ENCODE data around the gene SMC4. TPM values are rescaled to one million over a fixed set of nuclear protein-coding genes. Genes with fewer than 3 reads are reported as not detected.

Gene SMC4
- total RNA-seq, 4 donors from 2014 or later, result 34.3 to 123 (median 50.8) TPM

- DNase-seq, result no peak
- no peak for TF ChIP-seq CTCF (IDR thresholded peaks at IDR 0.05)
- no peak for TF ChIP-seq POLR2A (IDR thresholded peaks at IDR 0.05)
- Histone ChIP-seq H3K27me3 (no peaks in the 10 kb centered on the region), H3K27ac (no peak overlapping the region), H3K9me3 (no peaks in the 10 kb centered on the region), H3K4me3 (peak overlapping the region in 2 of 4 donors; percentile 75 to 78), H3K4me1 (peaks cover 0 to 7% (median 6%) of the 10 kb centered on the region in 4 donors), H3K36me3 (no peaks in the 10 kb centered on the region)
These were observed 3.6 kb downstream of the SMC4 start for GRCh38 chr3:160403028-160403545.

- no peak for DNase-seq
- peak overlapping the region in 1 of 4 donors; percentile 78 for H3K4me3 ChIP-seq
These were observed 4.5 kb downstream of the SMC4 start for GRCh38 chr3:160403796-160404470.

DNA sequence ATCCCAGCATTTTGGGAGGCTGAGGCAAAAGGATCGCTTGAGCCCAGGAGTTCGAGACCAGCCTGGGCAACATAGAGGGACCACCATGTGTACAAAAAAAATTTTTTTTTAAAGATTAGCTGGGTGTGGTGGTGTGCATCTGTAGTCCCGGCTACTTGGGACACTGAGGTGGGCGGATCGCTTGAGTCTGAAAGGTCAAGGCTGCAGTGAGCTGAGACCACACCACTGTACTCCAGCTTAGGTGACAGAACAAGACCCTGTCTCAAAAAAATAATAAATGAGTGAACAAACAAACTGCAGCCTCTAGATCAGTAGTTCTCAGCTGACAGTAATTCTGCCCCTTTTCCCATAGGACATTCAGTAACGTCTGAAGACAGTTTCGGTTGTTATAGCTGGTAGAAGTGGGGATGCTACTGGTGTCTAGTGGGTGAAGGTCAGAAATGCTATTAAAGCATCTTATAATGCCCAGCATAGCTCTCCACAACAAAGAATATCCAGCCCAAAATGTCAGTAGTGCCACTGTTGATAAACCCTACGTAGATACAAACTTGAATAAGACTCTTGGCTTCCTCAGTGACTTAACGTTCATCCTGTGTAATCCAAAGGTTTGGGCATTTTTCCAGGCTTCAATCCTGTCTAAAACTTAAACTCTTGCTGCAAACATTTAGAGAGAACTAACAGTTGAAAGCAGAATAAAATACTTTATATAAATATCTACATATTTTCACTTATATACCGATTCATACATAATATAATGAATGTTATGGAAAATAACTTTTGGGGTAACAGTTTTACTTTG is 10.6 kb downstream of the SMC4 start:
- Histone ChIP-seq H3K27me3 (no peaks in the 10 kb centered on the region), H3K4me1 (no peaks in the 10 kb centered on the region), H3K27ac (no peak overlapping the region), H3K36me3 (peaks cover 0 to 23% (median 0%) of the 10 kb centered on the region in 3 donors), H3K4me3 (no peak overlapping the region), H3K9me3 (no peaks in the 10 kb centered on the region)
- TF ChIP-seq POLR2A (IDR thresholded peaks at IDR 0.05) (no peak), CTCF (IDR thresholded peaks at IDR 0.05) (no peak)
- DNase-seq, result no peak

More at GRCh38 chr3:160403796-160404470, 4.5 kb downstream of the SMC4 start:
- Histone ChIP-seq H3K4me1 (peaks cover 0 to 7% (median 0%) of the 10 kb centered on the region in 4 donors), H3K9me3 (no peaks in the 10 kb centered on the region), H3K27me3 (no peaks in the 10 kb centered on the region), H3K36me3 (no peaks in the 10 kb centered on the region), H3K27ac (no peak overlapping the region)
- TF ChIP-seq POLR2A (IDR thresholded peaks at IDR 0.05), result no peak
- TF ChIP-seq CTCF (IDR thresholded peaks at IDR 0.05), result no peak

- no peaks in the 10 kb centered on the region for H3K27me3 ChIP-seq
- no peaks in the 10 kb centered on the region for H3K4me1 ChIP-seq
- no peak for TF ChIP-seq CTCF (IDR thresholded peaks at IDR 0.05)
- no peak for TF ChIP-seq POLR2A (IDR thresholded peaks at IDR 0.05)
- H3K9me3 ChIP-seq, result no peaks in the 10 kb centered on the region
- no peak overlapping the region for H3K4me3 ChIP-seq
- H3K36me3 ChIP-seq, result peaks cover 0 to 41% (median 0%) of the 10 kb centered on the region in 3 donors
- DNase-seq, result no peak
- no peak overlapping the region for H3K27ac ChIP-seq
These were observed 13.0 kb downstream of the SMC4 start for GRCh38 chr3:160412477-160412876.

DNA sequence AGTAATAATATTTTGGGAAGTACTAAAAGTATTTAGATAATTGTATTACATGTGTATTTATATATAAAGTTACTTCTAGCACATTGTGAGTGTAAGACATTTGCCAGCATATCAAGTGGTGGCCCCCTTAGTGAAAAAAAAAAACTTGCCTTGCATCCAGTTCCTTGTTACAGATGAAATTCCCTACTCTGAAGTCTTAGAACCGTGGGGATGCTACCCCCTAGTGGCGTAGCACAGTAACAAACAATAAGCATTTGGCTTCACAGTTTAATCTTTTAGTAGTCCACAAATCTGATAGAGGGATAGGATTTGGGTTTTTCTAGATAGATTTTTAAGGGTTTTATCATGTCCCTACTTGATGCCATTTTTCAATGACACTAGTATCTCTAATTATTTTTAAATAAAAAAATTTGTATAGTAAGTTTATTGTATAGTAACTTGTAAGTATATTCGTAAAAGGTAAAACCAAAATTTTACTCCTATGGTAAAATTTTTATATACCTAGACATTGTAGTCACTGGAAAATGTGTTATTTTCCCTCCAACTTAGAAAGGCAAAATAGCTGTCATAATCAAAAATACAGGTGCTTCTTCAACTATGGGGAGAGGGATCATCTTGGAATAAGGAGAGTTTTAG is 14.3 kb downstream of the SMC4 start:
- Histone ChIP-seq H3K9me3 (no peaks in the 10 kb centered on the region), H3K4me1 (no peaks in the 10 kb centered on the region), H3K36me3 (peaks cover 0 to 47% (median 0%) of the 10 kb centered on the region in 3 donors), H3K27me3 (no peaks in the 10 kb centered on the region), H3K4me3 (no peak overlapping the region), H3K27ac (no peak overlapping the region)
- TF ChIP-seq CTCF (IDR thresholded peaks at IDR 0.05) (peak; percentile 42 to 93 (median 87)), POLR2A (IDR thresholded peaks at IDR 0.05) (no peak)
- DNase-seq, result peak in 1 of 3 donors; percentile 82

All from Peyer's patch (tissue), 4 donors.